Hepatocyte (in vitro differentiated cells): ENCODE results near the gene RCBTB2. TPM values are rescaled to one million over a fixed set of nuclear protein-coding genes. Genes with fewer than 3 reads are reported as not detected.

Source experiments
- DNase-seq: peaks from one replicate; pipeline ENCODE4 v3.0.0-alpha.2; 2016; ENCODE audit warnings: low spot score
- H2AFZ ChIP-seq: fragments of 200-600 bp; sonication (generic); 2 replicates; pipeline ENCODE4 v1.6.0; 2016; ENCODE audit warnings: antibody characterized with exemption, mild to moderate bottlenecking
- H3K27ac ChIP-seq: fragments of 200-600 bp; sonication (generic); 2 replicates; pipeline ENCODE4 v1.5.1; 2016; ENCODE audit warnings: mild to moderate bottlenecking
- H3K27me3 ChIP-seq: fragments of 200-600 bp; sonication (generic); 2 replicates; pipeline ENCODE4 v1.6.1; 2016
- H3K36me3 ChIP-seq: fragments of 200-600 bp; sonication (generic); replicated peaks from 2 replicates; pipeline ENCODE4 v1.5.1; 2016; ENCODE audit warnings: low read depth; ENCODE audit not compliant: insufficient read depth
- H3K4me1 ChIP-seq: fragments of 200-600 bp; sonication (generic); 2 replicates; pipeline ENCODE4 v1.5.1; 2016; ENCODE audit warnings: mild to moderate bottlenecking, moderate library complexity; ENCODE audit not compliant: insufficient read depth
- H3K4me2 ChIP-seq: fragments of 200-600 bp; sonication (generic); 2 replicates; pipeline ENCODE4 v1.6.0; 2016
- H3K4me3 ChIP-seq: fragments of 200-600 bp; sonication (generic); 2 replicates; pipeline ENCODE4 v1.5.1; 2016; ENCODE audit warnings: mild to moderate bottlenecking
- H3K79me2 ChIP-seq: fragments of 200-600 bp; sonication (generic); 2 replicates; pipeline ENCODE4 v1.6.0; 2017; ENCODE audit warnings: mild to moderate bottlenecking
- H3K9me2 ChIP-seq: fragments of 200-600 bp; sonication (generic); replicated peaks from 2 replicates; pipeline ENCODE4 v1.6.0; 2017; ENCODE audit warnings: mild to moderate bottlenecking; ENCODE audit not compliant: insufficient read depth
- H3K9me3 ChIP-seq: fragments of 200-600 bp; sonication (generic); 2 replicates; pipeline ENCODE4 v1.5.1; 2016; ENCODE audit warnings: low read depth, mild to moderate bottlenecking
- H4K20me1 ChIP-seq: fragments of 200-600 bp; sonication (generic); 2 replicates; pipeline ENCODE4 v1.6.0; 2016; ENCODE audit warnings: mild to moderate bottlenecking; ENCODE audit not compliant: insufficient read depth, poor library complexity, severe bottlenecking
- CTCF ChIP-seq: fragments of 200-600 bp; sonication (generic); IDR thresholded peaks from 2 replicates; pipeline ENCODE4 v1.5.1; 2016; ENCODE audit warnings: antibody characterized with exemption, mild to moderate bottlenecking; ENCODE audit not compliant: poor library complexity
- EZH2 ChIP-seq: fragments of 200-600 bp; sonication (generic); IDR thresholded peaks from 2 replicates; pipeline ENCODE4 v1.6.1; 2016; ENCODE audit warnings: antibody characterized with exemption, mild to moderate bottlenecking, borderline replicate concordance
- EZH2phosphoT487 ChIP-seq: fragments of 200-600 bp; sonication (generic); IDR thresholded peaks from one replicate; pipeline ENCODE4 v1.6.1; 2018; ENCODE audit warnings: antibody characterized with exemption, mild to moderate bottlenecking, low read depth, moderate library complexity; ENCODE audit not compliant: unreplicated experiment, severe bottlenecking
- WGBS: methylation state at CpG from one replicate; pipeline ENCODE4 v1.1.6; 2016; ENCODE audit warnings: low lambda C conversion rate; ENCODE audit errors: missing lambda C conversion rate; 5-methylcytosine and 5-hydroxymethylcytosine counted together
- polyA plus RNA-seq: library from polyadenylated mRNA; unstranded; fragments of >200 nt; fragmentation: Nextera tagmentation; extraction: Ambion mirVana; gene quantifications from 2 replicates; pipeline ENCODE4 v1.2.1, GENCODE V29; 2016
- total RNA-seq: library from RNA; depleted of rRNA; stranded (reverse); fragments of >200 nt; gene quantifications from 2 replicates; pipeline ENCODE4 v1.2.3, GENCODE V29; 2014

RCBTB2 gene
- total and polyA plus RNA-seq, 2 experiments from 2014 or later: 8.8 to 12.2 TPM

GRCh38 chr13:48483575-48483974 is 49.3 kb downstream of the RCBTB2 start:
- no peaks in the 10 kb centered on the region for H3K9me3 ChIP-seq
- no peaks in the 10 kb centered on the region for H3K36me3 ChIP-seq
- 84% methylated on average over 3 of the region's 3 CpGs for WGBS
- H3K4me1 ChIP-seq: no peaks in the 10 kb centered on the region
- H3K9me2 ChIP-seq: no peaks in the 10 kb centered on the region
- H2AFZ ChIP-seq: no peak overlapping the region
- DNase-seq: no peak
- H4K20me1 ChIP-seq: no peaks in the 10 kb centered on the region
- H3K79me2 ChIP-seq: no peaks in the 10 kb centered on the region
- no peak overlapping the region for H3K4me3 ChIP-seq
- no peak overlapping the region for H3K27ac ChIP-seq
- no peak overlapping the region for H3K4me2 ChIP-seq
- TF ChIP-seq CTCF (no peak), EZH2 (no peak), EZH2phosphoT487 (no peak)
- H3K27me3 ChIP-seq: no peaks in the 10 kb centered on the region

GRCh38 chr13:48478391-48478790 is 54.5 kb downstream of the RCBTB2 start:
- H3K36me3 ChIP-seq: no peaks in the 10 kb centered on the region

GRCh38 chr13:48477191-48477855 is 55.6 kb downstream of the RCBTB2 start:
- Histone ChIP-seq H3K4me1 (no peaks in the 10 kb centered on the region), H3K4me2 (no peak overlapping the region), H3K27me3 (no peaks in the 10 kb centered on the region), H4K20me1 (no peaks in the 10 kb centered on the region), H3K27ac (peak overlapping the region; percentile 44), H3K36me3 (no peaks in the 10 kb centered on the region), H2AFZ (no peak overlapping the region), H3K4me3 (no peak overlapping the region), H3K9me3 (no peaks in the 10 kb centered on the region), H3K79me2 (no peaks in the 10 kb centered on the region), H3K9me2 (no peaks in the 10 kb centered on the region)
- DNase-seq: no peak
- WGBS: 82% methylated on average over 2 of the region's 2 CpGs
- TF ChIP-seq EZH2phosphoT487 (no peak), CTCF (no peak), EZH2 (no peak)

More at GRCh38 chr13:48478391-48478790, 54.5 kb downstream of the RCBTB2 start:
- no peak for TF ChIP-seq EZH2
- no peak for TF ChIP-seq EZH2phosphoT487
- no peak for TF ChIP-seq CTCF
- Histone ChIP-seq H3K27ac (peak overlapping the region; percentile 54), H2AFZ (no peak overlapping the region), H4K20me1 (no peaks in the 10 kb centered on the region), H3K79me2 (no peaks in the 10 kb centered on the region), H3K4me3 (no peak overlapping the region), H3K4me1 (no peaks in the 10 kb centered on the region), H3K4me2 (no peak overlapping the region), H3K9me2 (no peaks in the 10 kb centered on the region), H3K9me3 (no peaks in the 10 kb centered on the region), H3K27me3 (no peaks in the 10 kb centered on the region)
- WGBS: 38% methylated on average over 1 of the region's 1 CpG
- DNase-seq: no peak
